Stimulated activated CD4-positive, alpha-beta T cell treated with anti-CD3 and anti-CD28 coated beads, TNF-alpha, amount 100 ng/mL, for 1 hour (primary cell): ENCODE measurements around the gene KLK3.

Source experiments
- DNase-seq, 3 donors: peaks; one replicate each; pipeline ENCODE4 v3.0.0-alpha.2; 2020; ENCODE audit warnings: low read depth in 3 of 3, low spot score in 1 of 3

Gene KLK3

DNA sequence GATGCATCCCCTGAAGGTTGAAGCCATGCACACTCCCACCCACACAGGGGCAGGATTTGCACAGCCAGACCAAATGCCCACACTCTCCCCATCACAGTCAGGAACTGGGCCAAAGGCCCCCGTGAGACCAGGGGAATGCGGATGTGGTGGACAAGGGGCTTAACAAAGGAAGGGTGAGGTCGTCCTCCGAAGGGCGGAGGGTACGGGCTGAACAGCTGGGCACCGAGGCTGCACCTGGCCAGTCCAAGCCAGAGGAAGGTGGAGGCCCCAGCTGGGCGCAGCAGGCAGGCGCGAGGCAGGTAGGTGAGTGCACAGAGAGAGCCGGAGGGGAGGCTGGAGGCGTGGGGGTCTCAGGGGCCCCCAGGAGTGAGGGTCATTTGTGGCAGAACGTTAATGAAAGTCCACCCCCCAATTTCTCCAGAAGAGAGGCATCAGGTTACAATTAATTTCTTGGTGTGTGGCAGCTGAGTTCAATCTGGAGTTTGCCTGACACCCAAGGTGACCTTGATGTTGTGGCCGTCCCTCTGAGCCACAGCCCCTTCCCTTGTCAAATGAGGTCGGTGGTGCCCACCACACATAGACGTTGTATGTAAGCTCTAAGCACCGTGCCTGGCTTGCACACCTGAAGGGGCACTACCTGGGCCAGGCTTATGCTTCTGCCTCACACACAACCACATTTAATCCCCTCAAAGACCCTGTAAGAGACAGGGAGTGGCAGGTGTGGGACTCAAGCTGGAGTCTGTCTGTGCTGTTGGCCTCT lies 24.3 kb upstream of the KLK3 start:
- DNase-seq, result no peak

DNA sequence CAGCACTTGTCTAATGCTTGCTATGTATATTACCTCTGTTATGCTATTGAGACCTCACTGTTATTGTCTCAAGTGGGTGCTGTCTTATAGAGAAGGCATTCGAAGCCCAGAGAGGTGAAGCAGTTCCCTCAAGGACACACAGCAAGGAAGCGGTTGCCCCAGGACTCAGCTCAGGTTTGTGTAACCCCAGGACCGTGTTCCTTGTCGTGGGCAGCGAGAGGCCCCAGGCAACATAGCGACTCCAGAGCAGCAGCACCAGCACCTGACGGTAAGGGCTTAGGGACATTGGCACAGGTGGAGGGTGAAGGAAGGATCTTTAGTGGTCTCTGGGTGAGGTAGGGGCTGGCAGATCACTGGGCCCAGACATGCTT lies 23.7 kb upstream of the KLK3 start:
- DNase-seq, result no peak

DNA sequence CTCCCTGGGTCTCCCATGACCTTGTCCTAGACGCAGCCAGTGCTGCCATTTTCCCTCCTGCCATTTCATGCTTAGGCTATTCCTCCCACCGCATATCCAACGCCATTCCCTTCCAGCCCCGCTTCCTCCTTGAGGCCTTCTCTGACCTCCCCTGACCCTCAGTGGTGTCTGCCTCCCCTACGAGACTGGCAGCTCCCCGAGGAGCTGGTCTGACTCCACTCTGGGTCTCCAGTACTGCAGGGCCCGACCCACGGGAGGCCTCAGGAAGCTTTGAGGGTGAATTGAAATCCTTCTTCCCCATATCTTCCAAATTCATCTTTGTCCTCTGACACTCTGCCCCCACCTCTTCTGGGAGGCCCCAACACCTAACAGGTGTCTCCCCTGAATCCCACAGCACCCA lies 22.0 kb upstream of the KLK3 start:
- DNase-seq, result no peak

DNA sequence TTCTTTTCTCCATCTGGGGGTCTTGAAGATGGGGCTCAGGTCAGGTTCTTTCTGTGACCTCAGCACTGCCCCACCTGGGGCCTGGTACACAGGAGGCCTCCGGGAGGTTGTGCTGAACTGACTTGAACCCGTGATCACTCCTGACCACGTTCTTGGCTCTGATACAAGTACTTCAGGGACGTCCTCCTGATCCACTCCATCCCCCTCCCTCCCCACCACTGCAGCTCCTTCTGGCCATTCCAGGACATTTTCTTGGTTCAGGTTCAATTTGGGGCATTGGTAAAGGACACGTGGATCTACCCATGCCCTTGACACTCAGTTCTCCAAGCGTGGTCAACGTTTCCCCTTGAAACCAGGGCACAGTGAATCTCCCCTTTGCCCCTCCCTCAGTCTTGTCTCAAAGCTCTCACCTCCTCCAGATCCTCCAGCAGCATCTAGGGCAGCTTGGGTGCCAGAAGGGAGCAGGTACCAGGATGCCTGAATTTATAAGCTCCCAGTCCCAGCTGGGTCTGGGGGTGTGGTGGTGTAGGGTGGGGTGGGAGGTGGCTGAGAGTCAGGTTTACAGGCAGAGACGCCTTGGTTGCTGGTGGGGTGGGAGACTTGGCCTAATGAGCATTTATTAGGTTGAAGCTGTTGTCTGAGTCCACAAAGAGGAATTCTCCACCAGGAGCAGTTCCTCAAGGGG lies 21.5 kb upstream of the KLK3 start, which contains the start of gene KLK15:
TSS of gene KLK15 (minus strand) at position 458 of the 685 bp plus-strand sequence. CDS start 2,082 bp downstream, outside the sequence.
- DNase-seq, result no peak

DNA sequence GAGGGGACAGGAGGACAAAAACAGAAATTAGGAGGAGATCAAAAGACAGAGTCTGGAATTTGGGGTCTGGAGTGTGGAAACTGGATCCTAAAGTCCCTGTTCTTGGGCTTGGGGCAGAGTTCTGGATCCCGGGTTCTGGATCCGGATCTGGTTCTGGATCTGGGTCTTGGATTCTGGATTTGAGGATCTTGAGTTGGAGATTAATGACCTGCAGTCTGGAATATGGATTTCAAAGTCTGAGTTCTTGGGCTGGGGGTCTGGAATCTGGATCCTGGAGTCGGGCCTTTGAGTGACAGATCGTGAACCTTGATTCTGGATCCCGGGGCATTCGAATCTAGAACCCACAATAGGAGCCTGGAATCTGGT lies 20.9 kb upstream of the KLK3 start:
- no peak for DNase-seq

DNA sequence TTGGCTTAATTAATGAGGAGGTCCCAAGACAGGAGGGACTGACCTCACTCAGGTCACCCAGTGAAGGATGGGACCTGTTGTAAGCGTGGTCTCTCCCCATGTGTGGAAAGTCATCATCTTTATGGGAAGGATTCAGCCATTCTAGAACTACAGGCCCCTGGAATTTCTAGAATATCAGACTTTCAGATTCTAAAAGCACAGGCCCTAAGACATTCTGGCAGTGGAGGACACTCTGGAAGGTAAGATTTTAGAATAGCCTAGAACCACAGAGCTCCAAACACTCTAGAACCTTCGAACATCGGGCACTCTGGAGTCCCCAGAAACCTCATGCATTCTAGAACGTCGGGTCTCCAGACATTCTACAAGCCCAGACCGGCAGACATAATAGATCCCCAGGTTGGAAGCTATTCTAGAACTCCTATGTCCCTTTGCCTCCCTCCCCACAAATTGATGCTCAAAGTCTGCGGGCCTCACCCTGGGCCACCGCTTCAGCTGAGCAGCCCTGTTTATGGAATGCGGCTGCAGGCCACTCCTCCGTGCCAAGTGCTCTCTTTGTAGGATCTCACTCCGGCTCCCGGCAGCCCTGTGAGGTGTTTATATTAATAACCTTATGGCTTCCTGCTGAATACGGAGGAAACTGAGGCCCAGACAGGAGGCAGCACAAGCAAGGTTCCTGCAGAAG lies 19.5 kb upstream of the KLK3 start:
- DNase-seq, result no peak

DNA sequence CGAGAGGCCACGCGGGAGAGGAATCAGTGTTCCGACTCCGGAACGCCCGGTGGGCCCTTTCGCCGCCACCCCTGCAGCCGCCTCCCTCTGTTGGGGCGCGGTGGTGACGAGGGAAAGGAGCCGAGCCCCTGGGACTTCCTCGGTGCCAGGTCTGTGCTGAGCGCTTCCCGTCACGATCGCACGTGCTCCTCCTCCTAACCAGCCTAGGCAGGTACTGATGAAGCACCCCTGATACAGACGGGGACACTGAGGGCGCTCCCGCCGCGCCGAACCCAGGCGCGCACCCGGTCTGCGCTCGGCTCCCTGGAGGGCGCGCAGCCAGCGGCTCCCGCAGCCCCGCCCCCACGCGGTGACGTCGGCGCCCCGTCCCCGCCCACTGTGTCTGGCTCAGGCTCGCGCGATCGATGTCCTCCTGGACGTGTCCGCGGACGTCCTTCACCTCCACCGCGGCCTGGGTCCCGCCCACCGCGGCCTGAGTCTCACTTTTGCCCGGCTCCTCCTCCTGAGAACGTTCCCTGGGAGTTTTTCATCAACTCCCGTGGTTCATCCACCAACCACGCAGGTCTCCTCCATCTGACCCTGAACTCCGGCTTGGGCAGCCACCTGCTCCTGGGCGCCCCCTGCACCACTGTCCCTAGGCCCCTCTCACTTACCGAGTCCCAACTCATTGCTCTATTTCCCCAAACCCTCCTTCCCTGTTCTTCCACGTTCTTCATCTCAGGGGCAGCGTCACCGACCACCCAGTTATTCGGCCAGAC lies 18.8 kb upstream of the KLK3 start:
- peak in 2 of 3 donors; percentile 26 to 61 for DNase-seq

DNA sequence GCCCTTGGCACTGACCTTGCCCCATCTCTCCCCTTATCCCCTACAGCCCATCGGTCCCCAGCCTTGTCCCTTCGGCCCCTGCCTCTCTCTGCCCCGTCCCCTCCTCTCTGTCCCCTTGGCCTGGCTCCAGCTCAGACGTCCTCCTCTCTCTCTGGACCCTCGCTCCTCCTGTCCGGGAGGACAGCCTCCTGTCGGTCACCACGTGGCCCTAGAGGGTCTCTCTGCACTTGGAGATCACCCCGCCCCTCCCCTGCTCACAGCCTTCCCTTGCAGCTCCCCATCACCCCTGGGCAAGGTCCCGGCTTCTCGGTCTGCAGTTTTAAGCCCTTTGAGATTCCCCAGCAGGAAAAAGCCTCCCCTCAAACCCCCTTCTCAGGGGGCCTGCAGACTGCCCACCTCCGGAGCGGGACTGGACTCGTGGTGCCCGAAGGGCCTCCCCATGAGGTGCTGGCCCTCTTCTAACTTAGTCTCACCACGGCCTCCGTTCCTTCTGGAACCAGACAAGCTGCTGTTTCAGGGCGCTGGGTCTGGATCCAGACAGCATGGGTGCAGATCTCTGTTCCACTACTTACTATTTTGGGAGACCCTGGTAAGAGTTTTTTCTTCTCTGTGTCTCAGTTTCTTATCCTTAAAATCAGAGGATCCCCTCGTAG lies 18.0 kb upstream of the KLK3 start:
- DNase-seq, result no peak

DNA sequence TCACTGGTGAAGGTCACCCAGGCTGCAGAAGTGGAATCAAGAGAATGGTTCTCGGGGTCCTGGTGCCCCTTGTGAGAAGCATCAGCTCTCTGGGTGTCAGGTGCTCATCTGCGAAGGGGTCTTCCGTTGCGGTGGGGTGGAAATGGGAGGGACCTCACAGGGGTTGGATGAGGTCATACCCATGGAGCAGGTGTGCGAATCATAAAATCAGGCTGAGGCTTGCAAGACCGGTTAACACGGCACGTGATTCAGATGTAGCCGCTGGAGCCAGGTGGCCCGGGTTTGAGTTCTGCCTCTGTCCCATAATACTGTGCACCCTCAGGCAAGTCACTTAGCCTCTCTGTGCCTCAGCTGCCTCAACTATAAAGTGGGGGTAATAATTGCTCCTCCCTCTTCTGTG lies 17.4 kb upstream of the KLK3 start:
- DNase-seq, result no peak

DNA sequence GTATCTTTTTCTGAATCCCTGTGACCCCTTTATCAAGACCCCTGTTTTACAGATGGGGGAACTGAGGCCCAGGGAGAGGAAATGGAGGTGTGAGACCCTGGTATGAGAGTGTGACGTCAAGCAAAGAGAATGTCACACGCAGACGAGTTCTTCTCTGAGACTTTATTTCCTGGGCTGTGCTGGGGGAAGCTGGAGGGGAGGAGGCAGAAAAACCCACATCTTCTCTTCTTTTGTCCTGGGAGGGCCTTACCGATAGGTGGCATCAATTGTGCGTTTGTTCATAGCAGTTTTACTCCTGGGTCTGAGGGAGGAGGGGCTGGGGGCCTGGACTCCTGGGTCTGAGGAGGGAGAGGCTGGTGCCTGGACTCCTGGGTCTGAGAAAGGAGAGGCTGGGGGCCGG lies 16.5 kb upstream of the KLK3 start:
- no peak for DNase-seq

DNA sequence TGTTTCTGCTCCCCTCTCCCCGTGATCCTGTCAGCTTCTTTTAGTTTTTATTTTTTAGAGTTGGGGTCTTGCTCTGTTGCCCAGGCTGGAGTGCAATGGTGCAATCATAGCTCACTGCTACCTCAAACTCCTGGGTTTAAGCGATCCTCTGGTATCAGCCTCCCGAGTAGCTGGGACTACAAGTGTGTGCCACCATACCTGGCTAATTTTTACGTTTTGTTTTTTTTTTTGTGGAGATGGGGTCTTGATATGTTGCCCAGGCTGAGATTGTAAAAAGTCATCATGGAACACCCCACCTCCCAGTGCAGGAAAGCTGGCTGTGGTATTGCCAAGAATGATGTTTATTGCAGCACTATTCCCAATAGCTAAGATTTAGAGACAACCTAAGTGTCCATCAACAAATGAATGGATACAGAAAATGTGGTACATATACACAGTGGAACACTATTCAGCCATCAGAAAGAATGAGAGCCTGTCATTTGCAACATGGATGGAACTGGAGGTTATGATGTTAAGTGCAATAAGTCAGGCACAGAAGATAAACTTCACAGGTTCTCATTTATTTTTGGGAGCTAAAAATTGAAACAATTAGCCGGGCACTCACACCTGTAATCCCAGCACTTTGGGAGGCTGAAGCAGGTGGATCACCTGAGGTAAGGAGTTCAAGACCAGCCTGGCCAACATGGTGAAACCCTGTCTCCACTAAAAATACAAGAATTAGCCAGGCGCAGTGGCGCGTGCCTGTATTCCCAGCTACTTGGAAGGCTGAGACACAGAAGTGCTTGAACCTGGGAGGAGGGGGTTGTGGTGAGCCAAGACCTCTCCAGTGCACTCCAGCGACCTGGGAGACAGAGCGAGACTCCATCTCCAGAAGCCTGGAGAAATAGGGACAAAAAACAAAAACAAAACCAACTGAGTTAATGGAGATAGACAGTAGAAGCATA lies 14.7 kb upstream of the KLK3 start:
- no peak for DNase-seq

DNA sequence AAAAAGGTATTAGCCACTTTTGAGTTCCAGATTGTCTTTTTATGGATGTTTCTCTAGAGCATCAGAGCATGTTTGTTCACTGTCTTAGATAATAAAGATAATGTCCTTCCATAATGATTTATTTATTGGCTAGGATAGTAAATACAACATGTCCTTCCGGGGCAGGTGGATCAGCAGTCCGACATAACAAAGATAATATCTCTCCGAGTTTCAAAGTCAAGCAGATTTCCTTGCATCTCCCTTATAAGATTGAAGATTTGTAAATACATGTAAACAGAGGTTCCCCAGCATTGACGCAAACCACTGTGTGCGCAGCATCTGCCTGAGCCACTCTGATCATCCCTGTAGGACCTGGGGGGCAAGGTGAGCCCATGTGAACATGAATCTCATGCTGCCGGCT lies 12.6 kb upstream of the KLK3 start:
- DNase-seq, result no peak

DNA sequence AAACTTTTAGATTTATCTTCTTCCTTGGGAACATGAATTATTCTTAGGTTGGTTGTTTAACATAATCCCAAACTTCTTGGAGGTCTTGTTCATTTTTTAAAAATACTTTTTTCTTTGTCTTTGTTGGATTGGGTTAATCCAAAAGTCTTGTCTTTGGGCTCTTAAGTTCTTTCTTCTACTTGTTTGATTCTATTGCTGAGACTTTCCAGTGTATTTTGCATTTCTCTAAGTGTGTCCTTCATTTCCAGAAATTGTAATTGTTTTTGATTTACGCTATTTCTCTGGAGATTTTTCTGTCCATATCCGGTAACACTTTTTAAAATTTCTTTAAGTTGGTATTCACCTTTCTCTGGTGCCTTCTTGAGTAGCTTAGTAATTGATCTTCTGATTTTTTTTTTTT lies 11.5 kb upstream of the KLK3 start:
- no peak for DNase-seq

DNA sequence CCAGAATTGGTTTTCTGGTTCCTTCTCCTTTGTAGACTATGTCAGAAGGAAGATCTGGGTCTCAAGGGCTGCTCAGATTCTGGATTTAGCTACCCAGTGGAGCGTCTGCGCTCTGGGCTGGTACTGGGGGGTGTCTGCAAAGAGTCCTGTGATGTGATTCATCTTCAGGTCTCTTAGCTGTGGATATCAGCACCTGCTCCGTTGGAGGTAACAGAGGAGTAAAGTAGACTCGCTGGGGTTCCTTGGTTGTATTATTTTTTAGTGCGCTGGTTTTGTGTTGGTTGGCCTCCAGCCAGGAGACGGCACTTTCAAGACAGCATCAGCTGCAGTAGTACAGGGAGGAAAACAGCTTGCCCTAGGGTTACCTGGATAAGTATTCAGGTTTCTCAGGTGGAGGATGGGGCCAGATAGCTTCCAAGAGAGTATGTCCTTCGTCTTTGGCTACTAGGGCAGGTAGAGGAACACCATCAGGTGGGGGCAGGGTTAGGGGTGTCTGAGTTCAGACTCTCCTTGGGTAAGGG lies 11.0 kb upstream of the KLK3 start:
- no peak for DNase-seq

DNA sequence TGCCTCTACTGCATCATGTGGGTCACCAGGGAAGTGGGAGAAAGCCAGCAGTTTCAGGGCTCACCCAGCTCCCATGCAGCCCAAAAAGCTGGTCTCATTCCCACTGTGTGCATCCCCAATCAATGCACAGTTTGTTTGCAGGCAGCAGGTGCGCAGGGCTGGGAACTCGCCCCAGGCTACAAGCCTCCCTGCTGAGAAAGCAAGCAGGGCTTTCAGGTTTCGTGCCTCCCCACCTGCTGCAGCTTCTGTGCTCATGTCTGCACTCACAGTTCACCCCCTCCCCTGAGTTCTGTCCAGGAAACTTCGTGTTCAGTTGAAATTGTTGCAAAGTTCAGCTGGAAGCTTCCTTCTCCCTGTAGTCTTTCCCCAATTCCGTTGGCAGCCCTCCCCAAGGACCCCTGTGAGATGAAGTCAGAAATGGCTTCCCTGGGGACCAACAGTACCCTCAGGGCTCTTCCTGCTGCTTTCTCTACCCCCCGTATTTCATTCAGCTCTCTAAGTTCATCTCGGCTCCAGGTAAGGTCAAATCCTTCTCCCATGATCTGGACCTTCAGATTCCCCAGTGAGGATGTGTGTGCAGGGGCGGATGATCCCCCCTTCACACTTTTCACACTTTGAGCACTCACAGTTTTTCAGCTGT lies 10.3 kb upstream of the KLK3 start:
- DNase-seq, result no peak

DNA sequence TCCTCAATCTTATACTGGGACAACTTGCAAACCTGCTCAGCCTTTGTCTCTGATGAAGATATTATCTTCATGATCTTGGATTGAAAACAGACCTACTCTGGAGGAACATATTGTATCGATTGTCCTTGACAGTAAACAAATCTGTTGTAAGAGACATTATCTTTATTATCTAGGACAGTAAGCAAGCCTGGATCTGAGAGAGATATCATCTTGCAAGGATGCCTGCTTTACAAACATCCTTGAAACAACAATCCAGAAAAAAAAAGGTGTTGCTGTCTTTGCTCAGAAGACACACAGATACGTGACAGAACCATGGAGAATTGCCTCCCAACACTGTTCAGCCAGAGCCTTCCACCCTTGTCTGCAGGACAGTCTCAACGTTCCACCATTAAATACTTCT lies 4.0 kb upstream of the KLK3 start:
- no peak for DNase-seq

DNA sequence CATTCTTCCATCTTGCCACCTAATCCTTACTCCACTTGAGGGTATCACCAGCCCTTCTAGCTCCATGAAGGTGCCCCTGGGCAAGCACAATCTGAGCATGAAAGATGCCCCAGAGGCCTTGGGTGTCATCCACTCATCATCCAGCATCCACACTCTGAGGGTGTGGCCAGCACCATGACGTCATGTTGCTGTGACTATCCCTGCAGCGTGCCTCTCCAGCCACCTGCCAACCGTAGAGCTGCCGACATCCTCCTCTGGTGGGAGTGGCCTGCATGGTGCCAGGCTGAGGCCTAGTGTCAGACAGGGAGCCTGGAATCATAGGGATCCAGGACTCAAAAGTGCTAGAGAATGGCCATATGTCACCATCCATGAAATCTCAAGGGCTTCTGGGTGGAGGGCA lies 3.1 kb upstream of the KLK3 start:
- no peak for DNase-seq

DNA sequence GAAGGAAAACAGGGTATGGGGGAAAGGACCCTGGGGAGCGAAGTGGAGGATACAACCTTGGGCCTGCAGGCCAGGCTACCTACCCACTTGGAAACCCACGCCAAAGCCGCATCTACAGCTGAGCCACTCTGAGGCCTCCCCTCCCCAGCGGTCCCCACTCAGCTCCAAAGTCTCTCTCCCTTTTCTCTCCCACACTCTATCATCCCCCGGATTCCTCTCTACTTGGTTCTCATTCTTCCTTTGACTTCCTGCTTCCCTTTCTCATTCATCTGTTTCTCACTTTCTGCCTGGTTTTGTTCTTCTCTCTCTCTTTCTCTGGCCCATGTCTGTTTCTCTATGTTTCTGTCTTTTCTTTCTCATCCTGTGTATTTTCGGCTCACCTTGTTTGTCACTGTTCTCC lies 2.7 kb downstream of the KLK3 start:
- no peak for DNase-seq

DNA sequence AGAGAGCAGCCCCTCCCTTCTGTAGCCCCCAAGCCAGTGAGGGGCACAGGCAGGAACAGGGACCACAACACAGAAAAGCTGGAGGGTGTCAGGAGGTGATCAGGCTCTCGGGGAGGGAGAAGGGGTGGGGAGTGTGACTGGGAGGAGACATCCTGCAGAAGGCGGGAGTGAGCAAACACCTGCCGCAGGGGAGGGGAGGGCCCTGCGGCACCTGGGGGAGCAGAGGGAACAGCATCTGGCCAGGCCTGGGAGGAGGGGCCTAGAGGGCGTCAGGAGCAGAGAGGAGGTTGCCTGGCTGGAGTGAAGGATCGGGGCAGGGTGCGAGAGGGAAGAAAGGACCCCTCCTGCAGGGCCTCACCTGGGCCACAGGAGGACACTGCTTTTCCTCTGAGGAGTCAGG lies 4.2 kb downstream of the KLK3 start:
- no peak for DNase-seq
